ENCODE measurements around the gene ABCG4. TPM values are rescaled to one million over a fixed set of nuclear protein-coding genes. Genes with fewer than 3 reads are reported as not detected.

Gene ABCG4
- total and polyA plus RNA-seq, 2 of the 8 experiments (the other 6 are each of a cell fraction or from before 2014, with no cell fraction given), result 1.8 to 2.3 TPM

DNA sequence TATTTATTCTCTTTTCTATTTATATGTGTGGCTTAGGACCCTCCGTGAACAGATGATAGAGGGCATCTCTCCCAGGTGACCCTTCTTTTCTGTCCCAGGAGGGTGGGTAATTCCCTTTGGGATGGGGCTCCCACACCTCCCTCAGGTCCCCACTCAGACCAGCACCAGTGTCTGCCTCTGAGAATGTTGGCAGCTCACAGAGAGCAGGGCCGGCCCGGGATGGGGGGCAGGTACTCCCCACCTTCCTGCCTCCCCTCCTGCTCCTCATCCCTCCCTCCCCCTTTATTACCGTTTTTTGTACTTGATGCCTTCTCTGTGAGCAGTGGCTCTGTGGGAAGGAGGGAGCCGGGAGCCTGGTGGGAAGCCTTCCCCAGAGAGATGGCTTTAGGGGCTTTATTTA, 32.3 kb upstream of the ABCG4 start:
- H4K20me1 ChIP-seq (replicated peaks in 1 of 2; ENCODE audit: control insufficient read depth in 1 of 2, insufficient read depth in 2 of 2, low read length in 2 of 2), result no peaks in the 10 kb centered on the region
- H4K5ac ChIP-seq (ENCODE audit: insufficient read length, low read depth, low read length), result no peak overlapping the region
- H2AK5ac ChIP-seq (ENCODE audit: low read depth, low read length), result no peak overlapping the region
- H3K9me3 ChIP-seq (ENCODE audit: insufficient read depth in 2 of 2, low read depth in 1 of 2, low read length in 1 of 2), result no peaks in the 10 kb centered on the region
- no peak overlapping the region for H3K23ac ChIP-seq (ENCODE audit: insufficient read length)
- H3K27me3 ChIP-seq (replicated peaks in 1 of 4; ENCODE audit: control insufficient read depth in 3 of 4, extremely low read depth in 1 of 4, insufficient read depth in 3 of 4, low read length in 3 of 4), result no peaks in the 10 kb centered on the region
- no peak for DNase-seq (ENCODE audit: low read depth in 1 of 2, low spot score in 2 of 2)
- H2BK15ac ChIP-seq (ENCODE audit: low read length), result no peak overlapping the region
- H3K36me3 ChIP-seq (ENCODE audit: control insufficient read depth in 2 of 4, insufficient read depth in 4 of 4, low read length in 3 of 4), result no peaks in the 10 kb centered on the region
- no peak for TF ChIP-seq KDM4A (IDR thresholded peaks at IDR 0.05; ENCODE audit: low read depth, low read length, severe bottlenecking)
- TF ChIP-seq YY1 (IDR thresholded peaks at IDR 0.05; ENCODE audit: low read depth, low read length), result no peak
- no peak for TF ChIP-seq POLR2A (IDR thresholded peaks at IDR 0.05; ENCODE audit: control extremely low read depth in 1 of 2, low read depth in 2 of 2, low read length in 2 of 2)
- TF ChIP-seq TAF7 (optimal IDR thresholded peaks at IDR 0.05; ENCODE audit: borderline replicate concordance, low read depth, low read length), result no peak
- no peak for TF ChIP-seq BCL11A (IDR thresholded peaks at IDR 0.05; ENCODE audit: low read depth in 2 of 2, low read length in 2 of 2)
- no peak for TF ChIP-seq TEAD4 (IDR thresholded peaks at IDR 0.05; ENCODE audit: low read depth, low read length)
- no peak for TF ChIP-seq NANOG (IDR thresholded peaks at IDR 0.05; ENCODE audit: insufficient read depth, low read depth, low read length, poor library complexity, severe bottlenecking)
- no peak for TF ChIP-seq GABPA (IDR thresholded peaks at IDR 0.05; ENCODE audit: borderline replicate concordance, insufficient read depth, low read length)
- H3K14ac ChIP-seq (ENCODE audit: insufficient read length), result no peak overlapping the region
- no peak overlapping the region for H4K8ac ChIP-seq (ENCODE audit: extremely low read depth, insufficient read depth, low read length)
- H3K4ac ChIP-seq (replicated peaks; ENCODE audit: insufficient read length, low read depth, low read length), result no peak overlapping the region
- ChIA-PET CTCF (ENCODE audit: partially characterized antibody) (interaction anchor here (0.6 to 2.0 kb wide), 5 partner anchors 12 to 174 kb away, joined by 3 to 5 read pairs (median 3); no protein-coding TSS in a partner anchor), POLR2A (ENCODE audit: partially characterized antibody) (interaction anchor here (0.6 to 2.1 kb wide), 4 partner anchors 10 to 64 kb away, joined by 3 to 14 read pairs (median 6); partner anchors contain the start of gene C2CD2L)
- H3K4me2 ChIP-seq (ENCODE audit: insufficient read depth in 1 of 2, low read depth in 2 of 2, low read length in 2 of 2), result no peak overlapping the region
- H3K9ac ChIP-seq (replicated peaks in 1 of 4; ENCODE audit: extremely low read depth in 1 of 4, low read depth in 3 of 4, low read length in 3 of 4), result no peak overlapping the region
- 83% methylated on average over 5 of the region's 5 CpGs; no CpG with 5 or more reads in 1 of the 2 experiments for WGBS, 2 experiments (ENCODE audit: extremely low coverage in 1 of 2, insufficient coverage in 1 of 2, insufficient read length in 1 of 2, insufficient replicate concordance in 2 of 2, low coverage in 1 of 2, low lambda C conversion rate in 2 of 2, missing lambda C conversion rate in 1 of 2)
- H3K4me1 ChIP-seq (replicated peaks in 1 of 4; ENCODE audit: control insufficient read depth in 3 of 4, insufficient read depth in 4 of 4, low read length in 3 of 4), result peaks cover 0 to 4% (median 1%) of the 10 kb centered on the region in 4 experiments; a peak in 2 of 7 replicates
- H2BK20ac ChIP-seq (ENCODE audit: low read length), result no peak overlapping the region
- peaks cover 0 to under 1% of the 10 kb centered on the region in 2 experiments; a peak in 1 of 4 replicates for H3K79me2 ChIP-seq (ENCODE audit: control insufficient read depth in 1 of 2, insufficient read depth in 2 of 2, low read length in 2 of 2)
- no peak overlapping the region for H3K4me3 ChIP-seq (ENCODE audit: extremely low read depth in 1 of 4, insufficient read depth in 2 of 4, low read depth in 3 of 4, low read length in 4 of 4)
- H3K23me2 ChIP-seq (ENCODE audit: low read depth, low read length), result no peaks in the 10 kb centered on the region; the same call in 1 of the 2 replicates
- no peaks in the 10 kb centered on the region for H3K79me1 ChIP-seq (ENCODE audit: low read depth, low read length)
- H3K56ac ChIP-seq (replicated peaks; ENCODE audit: insufficient read length, low read depth, low read length), result no peak overlapping the region
- no peak overlapping the region for H2BK5ac ChIP-seq (ENCODE audit: low read depth, low read length)
- H2BK12ac ChIP-seq (ENCODE audit: low read depth, low read length), result no peak overlapping the region
- H3K27ac ChIP-seq (ENCODE audit: low read depth, low read length), result no peak overlapping the region
- H2BK120ac ChIP-seq (replicated peaks; ENCODE audit: low read depth, low read length), result no peak overlapping the region
- H2AFZ ChIP-seq (ENCODE audit: low read length), result no peak overlapping the region
- no peak overlapping the region for H4K91ac ChIP-seq (replicated peaks; ENCODE audit: insufficient read length, low read length)
- H3K18ac ChIP-seq (ENCODE audit: extremely low read depth, low read length), result no peak overlapping the region
- FAIRE-seq, result no peak

Data from H1 (cell line).